GM21381 (cell line): ENCODE results near the gene TP63.
"Not testable (repeated sequence)": the region's sequence is repeated elsewhere in the genome, so short reads cannot be mapped to it uniquely, and the experiment has no call there.

ENCODE experiments used
- ATAC-seq: cut with Tn5 transposase; IDR thresholded peaks from one replicate; pipeline ENCODE4 v1.9.1; 2021; ENCODE audit warnings: mild to moderate bottlenecking, moderate library complexity; ENCODE audit not compliant: unreplicated experiment

TP63 gene

GRCh38 chr3:189720736-189721417 is 89.7 kb downstream of the TP63 start:
- ATAC-seq: no peak

GRCh38 chr3:189721873-189722665 is 90.9 kb downstream of the TP63 start:
- no peak for ATAC-seq

GRCh38 chr3:189724356-189724755 is 93.2 kb downstream of the TP63 start:
- no peak for ATAC-seq

GRCh38 chr3:189726277-189726676 is 95.1 kb downstream of the TP63 start:
- no peak for ATAC-seq

GRCh38 chr3:189727158-189727557 is 96.0 kb downstream of the TP63 start:
- no peak for ATAC-seq

GRCh38 chr3:189727898-189728297 is 96.7 kb downstream of the TP63 start:
- ATAC-seq: no peak

- ATAC-seq: no peak
Measured at GRCh38 chr3:189728915-189729314, 97.7 kb downstream of the TP63 start.

- ATAC-seq: no peak
Measured at GRCh38 chr3:189734061-189734460, 102.9 kb downstream of the TP63 start.

- no peak for ATAC-seq
Measured at GRCh38 chr3:189735913-189736312, 104.7 kb downstream of the TP63 start.

- no peak for ATAC-seq
Measured at GRCh38 chr3:189737071-189737470, 105.9 kb downstream of the TP63 start.

- ATAC-seq: no peak
Measured at GRCh38 chr3:189737619-189738018, 106.4 kb downstream of the TP63 start.

GRCh38 chr3:189739378-189739777 is 108.2 kb downstream of the TP63 start:
- ATAC-seq: no peak

GRCh38 chr3:189740156-189740555 is 109.0 kb downstream of the TP63 start:
- no peak for ATAC-seq

GRCh38 chr3:189744235-189744634 is 113.0 kb downstream of the TP63 start:
- ATAC-seq: no peak

GRCh38 chr3:189745622-189746021 is 114.4 kb downstream of the TP63 start:
- no peak for ATAC-seq

GRCh38 chr3:189748046-189748445 is 116.9 kb downstream of the TP63 start:
- no peak for ATAC-seq

- not testable (repeated sequence) for ATAC-seq
Measured at GRCh38 chr3:189750972-189751371, 119.8 kb downstream of the TP63 start.

- ATAC-seq: no peak
Measured at GRCh38 chr3:189754356-189754755, 123.2 kb downstream of the TP63 start.

- no peak for ATAC-seq
Measured at GRCh38 chr3:189756582-189757078, 125.4 kb downstream of the TP63 start.

GRCh38 chr3:189758186-189758585 is 127.0 kb downstream of the TP63 start:
- ATAC-seq: no peak

- no peak for ATAC-seq
Measured at GRCh38 chr3:189766416-189766815, 135.2 kb downstream of the TP63 start.

- ATAC-seq: no peak
Measured at GRCh38 chr3:189771842-189772450, 140.8 kb downstream of the TP63 start.
